Stimulated activated naive CD4-positive, alpha-beta T cell (primary cell): ENCODE data around the gene SAMHD1.
"Not testable (repeated sequence)": the region's sequence is repeated elsewhere in the genome, so short reads cannot be mapped to it uniquely, and the experiment has no call there.

Experiments
- DNase-seq, 6 experiments: peaks; one replicate each; lab custom pipeline; 2025; lab: John Stamatoyannopoulos, UW

SAMHD1 gene

DNA sequence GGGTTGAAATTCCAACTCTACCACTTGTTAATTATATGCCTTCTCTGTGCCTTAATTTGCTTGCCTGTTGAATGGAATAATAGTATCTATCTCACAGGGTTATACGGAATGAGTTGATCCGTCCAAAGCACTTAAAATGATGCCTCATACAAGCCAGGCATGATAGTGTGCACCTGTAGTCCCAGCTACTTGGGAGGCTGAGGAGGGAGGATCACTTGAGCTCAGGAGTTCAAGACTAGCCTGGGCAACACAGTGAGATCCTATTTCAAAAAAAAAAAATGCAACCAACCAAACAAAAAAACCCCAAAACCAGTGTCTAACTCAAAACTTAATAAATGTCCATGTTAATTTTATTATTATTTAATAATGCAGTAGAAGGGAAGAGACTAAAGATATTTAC, 35.3 kb downstream of the SAMHD1 start:
- DNase-seq: no peak

DNA sequence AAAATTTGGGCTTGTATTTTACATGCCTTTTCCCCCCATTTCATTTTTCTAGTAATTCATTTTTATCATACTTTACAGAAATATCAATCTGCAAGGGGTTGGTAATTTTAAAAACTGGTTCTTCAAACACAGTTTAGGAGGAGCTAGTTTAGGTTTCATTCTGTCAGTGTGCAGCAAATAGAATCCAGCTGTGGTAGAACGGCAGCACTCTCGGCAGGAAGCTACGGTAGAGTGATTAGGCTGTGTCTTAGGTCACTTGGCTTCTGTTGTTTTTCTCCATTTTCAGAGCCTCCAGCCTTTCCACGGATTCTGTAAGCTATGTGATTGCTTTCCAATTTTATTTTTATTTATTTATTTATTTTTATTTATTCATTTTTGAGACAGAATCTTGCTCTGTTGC, 42.9 kb downstream of the SAMHD1 start:
- no peak for DNase-seq

DNA sequence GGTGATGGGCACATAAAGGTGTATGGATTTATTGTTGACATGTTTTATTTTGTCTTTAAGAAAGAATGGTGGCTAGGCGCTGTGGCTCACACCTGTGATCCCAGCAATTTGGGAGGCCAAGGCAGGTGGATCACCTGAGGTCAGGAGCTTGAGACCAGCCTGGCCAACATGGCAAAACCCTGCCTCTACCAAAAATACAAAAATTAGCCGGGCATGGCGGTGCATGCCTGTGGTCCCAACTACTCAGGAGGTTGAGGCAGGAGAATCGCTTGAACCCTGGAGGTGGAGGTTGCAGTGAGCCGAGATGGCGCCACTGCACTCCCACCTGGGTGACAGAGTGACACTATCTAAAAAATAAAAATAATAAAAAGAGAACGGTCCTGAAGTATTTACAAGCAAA, 45.4 kb downstream of the SAMHD1 start:
- not testable (repeated sequence) for DNase-seq

DNA sequence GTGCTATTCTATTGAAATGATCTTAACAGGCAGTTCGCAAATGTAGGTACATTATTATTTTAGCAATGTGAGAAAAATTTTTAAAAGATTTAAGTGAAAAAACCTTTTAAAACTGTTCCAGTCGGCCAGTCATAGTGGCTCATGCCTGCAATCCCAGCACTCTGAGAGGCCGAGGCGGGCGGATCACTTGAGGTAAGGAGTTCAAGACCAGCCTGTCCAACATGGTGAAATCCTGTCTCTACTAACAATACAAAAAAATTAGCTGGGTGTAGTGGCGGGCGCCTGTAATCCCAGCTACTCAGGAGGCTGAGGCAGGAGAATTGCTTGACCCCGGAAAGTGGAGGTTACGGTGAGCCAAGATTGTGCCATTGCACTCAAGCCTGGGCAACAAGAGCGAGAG, 45.9 kb downstream of the SAMHD1 start:
- not testable (repeated sequence) for DNase-seq

DNA sequence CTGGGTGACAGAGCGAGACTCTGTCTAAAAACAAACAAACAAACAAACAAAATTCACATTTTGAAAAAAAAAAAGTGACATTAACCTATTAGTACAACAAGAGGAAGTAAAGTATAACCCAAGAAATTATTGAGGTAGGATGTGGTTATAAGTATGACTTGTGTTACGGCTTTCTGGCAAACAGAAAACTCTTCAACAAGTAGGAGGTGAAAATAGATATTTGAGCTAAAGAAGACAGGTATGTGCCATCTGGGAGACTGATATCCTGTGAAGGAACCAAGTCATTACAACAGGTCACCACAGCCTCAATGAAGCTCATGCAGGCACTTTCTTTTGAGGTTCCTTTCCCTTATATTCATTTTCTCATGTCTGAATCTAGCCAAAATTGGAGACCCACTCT, 46.8 kb downstream of the SAMHD1 start:
- peak in 2 of 6 experiments; percentile 24 to 36 for DNase-seq

DNA sequence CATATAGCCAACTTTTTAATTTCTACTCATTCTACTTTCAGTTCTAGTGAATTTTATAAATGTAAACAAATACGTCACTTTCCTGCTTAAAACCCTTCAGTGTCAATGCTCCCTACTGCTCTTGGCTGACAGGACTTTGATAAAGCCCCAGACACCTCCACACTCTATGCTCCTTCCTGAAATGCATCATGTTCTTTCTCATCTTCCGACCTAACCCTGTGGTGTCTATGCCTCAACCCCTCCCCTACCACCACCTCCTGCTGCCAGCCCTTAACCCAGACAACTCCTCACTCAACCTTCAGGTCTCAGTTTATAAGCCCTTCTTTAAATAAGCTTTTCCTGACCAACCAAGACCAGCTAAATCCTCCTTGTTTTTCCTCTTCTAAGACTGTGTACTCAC, 56.5 kb downstream of the SAMHD1 start:
- no peak for DNase-seq

DNA sequence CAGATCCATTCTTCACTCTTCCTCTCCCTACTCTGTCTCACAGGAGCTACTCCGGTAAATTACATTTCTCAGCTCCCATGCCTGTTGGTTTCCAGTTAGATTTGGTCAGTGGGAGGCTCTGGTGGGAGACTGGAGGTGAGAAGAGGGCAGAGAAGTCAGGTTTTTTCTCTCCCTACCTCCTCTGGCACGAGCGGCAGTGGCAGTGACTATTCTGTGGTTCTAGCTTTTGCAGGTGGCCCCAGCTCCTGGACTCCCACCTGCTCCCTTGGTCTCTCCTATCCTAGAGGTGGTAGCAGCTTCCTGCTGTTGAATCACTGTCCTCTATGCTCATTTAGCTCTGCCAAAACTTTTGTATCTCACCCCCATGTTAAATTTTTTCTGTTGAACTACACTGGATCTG, 57.7 kb downstream of the SAMHD1 start:
- no peak for DNase-seq

DNA sequence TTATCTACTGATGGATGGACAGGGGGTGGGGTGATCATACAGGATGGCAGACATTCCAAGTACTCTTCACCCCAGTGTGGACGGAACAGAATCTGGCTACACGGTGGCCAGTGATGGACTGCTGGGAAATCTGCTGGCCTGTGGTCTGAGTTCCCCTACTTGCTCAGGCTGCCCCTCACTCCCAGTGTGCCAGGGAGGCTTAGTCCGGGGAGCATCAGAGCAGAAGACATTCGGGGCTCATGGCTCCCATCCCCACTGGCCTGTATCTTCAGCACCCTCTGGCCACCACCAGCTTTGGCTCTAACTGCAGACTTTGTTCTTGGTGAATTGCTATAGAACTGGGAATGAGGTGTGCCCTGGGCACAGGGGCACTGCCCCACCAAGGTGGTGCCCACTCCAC, 60.3 kb downstream of the SAMHD1 start:
- DNase-seq: no peak

DNA sequence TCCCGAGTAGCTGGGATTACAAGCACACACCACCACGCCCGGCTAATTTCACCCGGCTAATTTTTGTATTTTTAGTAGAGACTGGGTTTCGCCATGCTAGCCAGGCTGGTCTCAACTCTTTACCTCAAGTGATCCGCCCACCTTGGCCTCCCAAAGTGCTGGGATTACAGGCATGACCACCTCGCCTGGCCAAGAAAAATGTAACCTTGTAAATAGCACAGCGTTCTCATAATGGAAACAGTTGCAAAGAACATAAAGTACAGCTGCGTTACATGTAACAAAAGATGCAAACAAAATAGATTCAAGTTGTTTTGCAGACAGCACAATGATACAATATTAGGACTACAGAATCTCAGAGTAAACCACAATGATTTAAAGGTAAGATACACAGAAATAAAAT, 60.9 kb downstream of the SAMHD1 start:
- DNase-seq: no peak

DNA sequence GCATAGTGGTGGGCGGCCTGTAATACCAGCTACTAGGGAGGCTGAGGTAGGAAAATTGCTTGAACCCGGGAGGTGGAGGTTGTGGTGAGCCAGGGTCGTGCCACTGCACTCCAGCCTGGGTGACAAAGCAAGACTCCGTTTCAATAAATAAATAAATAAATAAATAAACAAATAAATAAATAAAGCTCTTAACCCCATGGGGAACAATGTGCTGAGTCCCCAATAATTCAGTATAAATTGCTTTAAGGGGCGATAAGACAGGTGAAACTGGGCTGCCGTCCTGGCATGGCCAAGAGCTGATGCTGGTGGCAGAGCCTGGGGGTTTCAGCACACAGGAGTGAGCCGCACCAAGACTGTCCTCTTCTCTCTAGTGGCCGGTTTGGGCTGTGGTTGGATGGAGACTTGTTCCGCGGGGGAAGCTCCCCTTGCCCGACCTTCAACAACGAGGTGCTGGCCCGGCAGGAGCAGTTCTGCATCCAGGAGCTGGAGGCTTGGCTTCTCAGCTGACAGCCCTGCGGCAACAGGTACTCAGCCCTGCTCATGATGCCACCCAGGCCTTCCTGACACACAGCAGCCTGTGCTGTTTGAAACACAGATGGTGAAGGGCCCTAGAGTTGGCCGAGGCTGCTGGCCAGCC, 62.5 kb downstream of the SAMHD1 start:
- DNase-seq: peak in 2 of 6 experiments; percentile 30 to 32

DNA sequence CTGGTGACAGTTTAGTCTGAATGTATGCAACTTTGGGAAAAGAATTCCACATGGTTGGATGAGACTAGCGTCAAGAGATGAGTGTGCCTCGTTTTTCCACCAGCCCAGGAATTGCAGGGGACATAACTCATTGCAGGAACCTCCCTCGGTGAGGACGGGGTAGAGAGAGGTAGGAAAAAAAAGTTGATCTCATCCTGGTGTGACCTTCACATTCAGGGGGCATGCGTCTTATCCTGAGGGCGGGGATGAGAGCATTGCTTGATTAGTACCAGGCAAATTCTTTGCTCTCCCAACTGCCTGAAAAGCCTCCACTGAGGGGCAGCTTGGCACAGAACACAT, 63.8 kb downstream of the SAMHD1 start:
- no peak for DNase-seq

DNA sequence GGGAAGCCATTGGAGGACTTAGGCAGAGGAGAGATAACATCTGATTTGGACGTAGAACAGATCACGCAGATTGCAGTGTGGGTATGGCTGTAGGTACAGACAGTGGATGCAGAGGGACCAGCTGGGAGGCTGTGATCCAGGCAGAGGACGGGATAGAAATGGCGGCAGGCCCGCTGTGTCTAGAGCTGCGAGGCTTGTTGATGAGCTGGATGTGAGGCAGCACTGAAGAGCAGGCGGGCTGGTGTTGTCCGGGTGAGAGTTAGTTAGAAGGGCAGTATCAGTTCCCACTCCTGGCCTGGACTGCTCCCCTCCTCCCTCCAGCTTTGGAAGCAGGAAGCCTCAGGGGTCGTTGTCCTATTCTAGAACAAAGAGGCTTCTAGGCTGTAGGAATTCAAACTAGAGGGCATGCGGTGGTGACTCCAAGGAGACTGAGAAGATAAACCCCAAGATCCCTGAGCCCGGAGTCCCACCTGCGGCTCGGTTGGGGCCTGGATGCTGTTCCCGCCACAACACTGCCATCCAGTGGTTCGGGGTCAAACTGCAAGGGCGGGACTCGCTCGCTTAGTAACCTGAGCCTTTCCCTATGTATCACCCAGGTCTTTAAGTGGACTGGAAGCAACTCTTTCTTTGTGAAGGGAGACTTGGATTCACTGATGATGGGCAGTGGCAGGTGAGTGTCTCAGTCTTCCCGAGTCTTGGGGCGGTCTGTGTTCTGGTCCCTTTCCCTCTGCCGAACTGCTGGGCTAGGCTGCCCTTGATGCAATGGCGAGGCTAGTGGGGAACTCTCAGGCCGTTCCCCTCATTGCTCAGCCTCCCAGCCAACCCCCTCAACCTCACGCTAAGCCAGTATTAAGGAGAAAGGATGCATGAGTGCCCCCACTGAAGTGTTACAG, 64.4 kb downstream of the SAMHD1 start:
- peak; percentile 57 to 82 (median 70) for DNase-seq

DNA sequence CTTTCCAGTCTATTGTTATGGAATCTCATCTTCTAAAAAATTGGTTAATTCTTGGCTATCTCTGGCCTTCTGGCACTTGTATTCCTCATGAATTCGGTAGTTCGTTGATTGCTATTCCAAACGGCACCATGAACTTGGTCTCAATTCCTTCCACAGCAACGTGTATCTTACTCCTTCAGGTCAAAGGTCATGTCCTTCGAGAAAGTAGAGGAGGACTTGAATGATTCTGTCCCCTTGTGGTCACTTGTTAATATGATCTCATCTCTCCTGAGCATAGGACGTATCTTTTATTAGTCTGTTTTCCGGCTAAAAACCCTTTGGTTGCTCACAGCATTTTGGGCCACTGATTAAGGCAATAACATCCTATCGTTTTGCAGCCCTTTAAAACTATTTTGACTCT, 66.2 kb downstream of the SAMHD1 start:
- DNase-seq: no peak

DNA sequence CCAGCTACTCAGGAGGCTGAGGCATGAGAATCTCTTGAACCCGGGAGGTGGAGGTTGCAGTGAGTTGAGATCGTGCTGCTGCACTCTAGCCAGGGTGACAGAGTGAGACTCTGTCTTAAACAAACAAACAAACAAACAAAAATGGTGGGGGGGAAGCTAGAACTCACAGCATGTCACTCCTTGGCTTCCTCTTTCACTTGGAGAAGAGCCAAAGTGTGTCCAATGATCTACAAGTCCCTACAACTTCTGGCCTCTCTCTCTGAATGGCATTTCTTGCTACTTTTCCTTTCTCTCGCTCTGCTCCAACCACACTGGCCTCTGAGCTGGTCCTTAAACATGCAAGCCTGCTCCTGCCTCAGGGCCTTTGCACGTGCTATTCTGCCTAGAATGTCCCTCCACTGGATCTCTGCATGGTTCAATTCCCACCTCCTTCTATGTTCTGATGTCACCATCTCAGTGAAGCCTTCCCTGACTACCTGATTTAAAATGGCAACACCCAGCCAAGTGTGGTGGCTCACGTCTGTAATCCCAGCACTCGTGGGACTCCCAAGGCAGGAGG, 67.5 kb downstream of the SAMHD1 start:
- no peak for DNase-seq

DNA sequence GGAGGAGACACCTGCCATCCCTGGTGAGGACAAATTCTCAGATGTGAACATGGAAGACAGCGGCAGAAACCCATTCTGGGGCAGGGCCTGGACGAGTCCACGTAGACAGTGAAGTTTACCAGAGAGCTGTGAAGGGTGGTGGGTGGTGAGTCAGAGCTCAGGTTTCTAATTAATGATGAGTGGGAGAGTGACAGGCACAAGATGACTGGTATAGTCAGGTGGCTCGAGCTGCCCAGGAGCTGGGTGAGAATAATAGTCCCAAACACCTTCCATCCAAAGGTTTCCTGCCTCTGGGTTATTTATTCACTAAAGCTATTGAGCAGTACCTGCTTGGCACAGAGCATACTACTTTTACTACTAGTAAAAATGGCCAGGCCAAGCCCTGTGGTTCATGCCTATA, 69.6 kb downstream of the SAMHD1 start:
- DNase-seq: no peak

DNA sequence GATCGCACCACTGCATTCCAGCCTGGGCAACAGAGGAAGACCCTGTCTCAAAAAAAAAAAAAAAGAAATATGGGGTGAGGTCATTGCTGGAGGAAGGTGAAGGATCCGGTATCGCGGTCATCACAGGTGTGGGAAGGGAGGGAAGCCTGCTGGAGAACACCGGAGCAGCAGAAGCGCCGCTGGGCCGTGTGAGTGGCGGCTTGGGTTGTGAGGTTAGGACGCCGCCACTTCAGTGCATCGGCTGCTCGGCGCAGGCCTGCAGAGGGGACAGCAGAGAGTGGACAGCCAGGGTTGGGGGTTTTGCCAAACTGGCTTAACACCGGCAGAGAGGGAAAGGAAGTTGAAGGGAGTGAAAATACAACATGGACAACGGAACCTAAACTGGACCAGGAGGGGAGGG, 70.2 kb downstream of the SAMHD1 start:
- no peak for DNase-seq

DNA sequence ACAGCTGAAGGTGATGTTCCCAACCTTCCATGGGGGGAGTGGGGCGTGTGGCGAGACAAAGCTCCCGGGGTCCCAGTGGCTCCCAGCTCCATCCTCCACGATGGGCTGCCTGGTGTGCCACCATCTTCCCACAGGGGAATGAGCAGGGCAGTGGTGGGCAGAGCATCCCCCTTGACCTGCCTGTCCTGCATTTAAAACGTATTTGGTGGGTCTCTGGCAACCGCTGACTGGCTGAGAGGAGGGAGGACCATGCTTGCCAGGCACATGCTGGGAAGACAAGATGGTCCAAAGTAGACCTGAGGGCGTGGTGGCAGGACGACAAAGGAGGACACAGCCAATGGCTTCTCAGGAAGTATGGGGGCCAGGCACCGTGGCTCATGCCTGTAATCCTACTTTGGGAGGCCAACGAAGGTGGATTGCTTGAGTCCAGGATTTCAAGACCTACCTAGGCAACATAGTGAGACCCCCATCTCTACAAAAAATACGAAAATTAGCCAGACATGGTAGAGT, 70.7 kb downstream of the SAMHD1 start:
- no peak for DNase-seq

DNA sequence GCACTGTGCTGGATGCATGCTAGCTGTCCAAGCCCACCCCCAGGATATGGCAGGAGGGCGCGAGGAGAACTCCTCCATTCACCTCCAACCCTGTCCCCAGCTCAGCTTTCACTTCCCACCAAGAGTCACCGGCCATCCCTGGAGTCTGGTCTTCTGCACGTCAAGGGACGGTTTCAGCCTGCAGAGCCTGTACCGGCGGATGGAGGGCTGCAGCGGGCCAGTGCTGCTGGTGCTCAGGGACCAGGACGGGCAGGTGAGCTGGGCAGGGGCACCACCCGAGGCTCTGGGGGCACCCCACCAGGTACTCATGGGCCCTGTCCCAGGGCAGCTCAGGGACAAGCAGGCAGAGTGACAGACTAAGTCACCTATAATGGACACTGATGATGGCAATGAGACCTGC, 72.6 kb downstream of the SAMHD1 start:
- no peak for DNase-seq

DNA sequence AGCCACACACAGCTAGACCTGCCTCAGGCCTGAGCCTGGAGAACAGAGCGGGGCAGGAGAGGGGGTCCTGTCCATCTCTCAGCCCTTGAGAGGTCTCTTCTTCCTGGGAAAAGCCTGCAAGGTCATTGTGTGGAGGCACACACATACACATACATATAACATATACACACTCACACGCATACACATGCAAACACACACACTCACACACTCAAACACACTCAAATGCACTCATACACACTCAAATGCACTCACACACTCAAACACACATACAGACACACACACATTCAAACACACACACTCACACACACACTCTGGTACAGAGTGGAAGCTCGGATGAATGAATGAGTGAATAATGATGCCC, 75.1 kb downstream of the SAMHD1 start:
- DNase-seq: no peak

DNA sequence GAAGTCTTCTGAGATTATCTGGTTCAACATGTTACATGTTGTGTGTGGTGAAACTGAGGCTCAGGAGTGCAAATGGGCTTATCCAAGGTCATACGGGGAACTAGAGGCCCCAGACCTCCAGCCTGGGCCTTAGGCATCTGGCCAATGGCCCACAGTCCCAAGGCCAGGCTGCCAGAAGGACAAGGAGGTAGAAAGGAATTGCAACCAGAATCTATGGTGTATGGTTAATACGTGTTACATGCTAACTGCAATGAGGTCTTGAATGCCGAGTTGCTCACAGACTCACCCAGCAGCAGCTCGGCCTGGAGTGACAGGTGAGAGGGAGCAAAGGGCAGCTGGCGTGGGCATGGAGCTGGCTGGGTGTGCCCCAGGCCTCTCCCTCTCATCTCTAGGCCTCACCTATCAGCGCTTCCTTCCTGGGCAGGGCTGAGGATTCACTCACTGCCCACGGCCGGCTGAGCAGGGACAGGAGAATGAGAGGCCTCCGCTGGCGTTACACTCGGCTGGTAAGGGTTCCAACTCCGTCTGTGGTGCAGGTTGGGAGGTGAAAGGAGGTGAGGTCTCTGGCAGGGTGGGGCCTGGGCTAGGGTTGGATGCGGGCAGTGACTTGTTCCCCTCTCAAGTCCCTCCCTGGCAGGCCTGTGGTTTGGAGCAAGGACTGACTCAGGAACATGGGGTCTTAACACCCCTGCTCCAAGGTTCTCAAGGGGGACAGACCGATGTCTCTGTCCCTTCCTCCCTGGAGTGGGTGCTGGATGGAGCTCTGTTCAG, 75.6 kb downstream of the SAMHD1 start, which contains the start of gene TLDC2:
TLDC2 (plus strand) TSS at position 437 of the 771 bp plus-strand sequence; CDS start at position 474, 37 bp downstream.
- no peak for DNase-seq

DNA sequence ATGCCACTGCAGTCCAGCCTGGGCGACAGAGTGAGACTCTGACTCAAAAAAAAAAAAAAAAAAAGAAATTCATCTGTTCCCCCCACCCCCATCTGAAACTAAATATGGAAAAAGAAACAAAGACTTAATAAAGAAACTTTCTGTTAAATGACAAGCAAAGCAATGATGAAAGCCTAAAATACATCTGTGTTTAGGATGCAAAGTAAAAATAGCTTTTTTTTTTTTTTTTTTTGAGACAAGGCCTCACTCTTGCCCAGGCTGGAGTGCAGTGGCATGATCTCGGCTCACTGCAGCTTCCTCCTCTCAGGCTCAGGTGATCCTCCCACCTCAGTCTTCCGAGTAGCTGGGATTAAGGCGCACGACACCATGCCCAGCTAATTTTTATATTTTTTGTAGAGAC, 76.4 kb downstream of the SAMHD1 start:
- not testable (repeated sequence) for DNase-seq

DNA sequence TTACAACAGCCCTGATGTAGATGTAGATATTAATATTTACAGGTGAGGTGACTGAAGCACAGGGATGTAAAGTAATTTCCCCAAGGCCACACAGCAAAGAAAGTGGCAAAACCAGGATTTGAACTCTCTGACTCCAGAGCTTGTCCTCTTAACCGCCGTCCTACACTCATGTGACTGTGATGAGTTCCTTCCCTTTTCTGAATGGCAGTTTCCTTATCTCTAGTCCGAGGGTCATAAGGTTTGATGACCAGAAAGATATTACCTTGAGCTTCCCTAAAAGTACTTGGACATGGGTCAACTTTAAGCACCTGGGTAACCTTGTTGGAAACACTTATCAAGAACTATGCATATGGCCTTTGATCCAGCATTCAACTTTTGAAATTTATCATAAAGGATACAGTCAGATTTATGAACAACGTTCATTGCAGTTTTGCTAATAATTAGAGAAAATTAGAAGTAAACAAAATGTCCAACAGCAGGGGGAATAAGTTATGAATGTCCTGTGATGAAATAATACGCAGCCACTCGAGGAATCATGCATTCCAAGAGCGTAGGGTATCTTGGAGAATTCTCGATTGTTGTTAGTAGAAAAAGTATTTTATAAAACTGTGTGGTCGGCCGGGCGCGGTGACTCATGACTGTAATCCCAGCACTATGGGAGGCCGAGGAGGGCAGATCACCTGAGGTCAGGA, 77.9 kb downstream of the SAMHD1 start:
- no peak for DNase-seq
